Measurements from ENCODE around the gene RGS17. TPM values are rescaled to one million over a fixed set of nuclear protein-coding genes. Genes with fewer than 3 reads are reported as not detected.

RGS17 gene
- total RNA-seq, 2 donors from 2014 or later, result 0.28 TPM; not detected in 1

DNA sequence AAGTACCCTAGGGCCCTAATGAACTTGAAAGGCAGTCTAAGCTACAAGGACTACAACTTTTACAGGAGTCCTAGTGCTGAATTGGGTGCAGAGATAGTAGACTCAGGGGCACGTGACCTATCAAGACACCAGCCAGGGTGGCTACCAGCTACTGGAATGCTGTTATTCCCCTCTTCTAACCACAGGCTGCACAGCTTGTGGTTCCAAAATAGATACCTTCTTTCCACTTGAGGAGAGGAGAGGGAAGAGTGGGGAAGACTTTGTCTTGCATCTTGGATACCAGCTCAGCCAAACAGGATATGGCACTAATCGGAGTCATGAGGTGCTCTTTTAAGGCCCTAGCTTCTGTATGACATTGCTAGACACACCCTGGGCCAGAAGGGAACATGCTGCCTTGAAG is 68.6 kb downstream of the RGS17 start:
- no peak for TF ChIP-seq CTCF (IDR thresholded peaks at IDR 0.05)
- DNase-seq (ENCODE audit: low spot score), result no peak
- Histone ChIP-seq H3K4me3 (no peak overlapping the region), H3K4me1 (no peaks in the 10 kb centered on the region), H3K9me3 (peaks cover 0 to 13% of the 10 kb centered on the region in 2 donors), H3K27ac (no peak overlapping the region), H3K36me3 (no peaks in the 10 kb centered on the region), H3K27me3 (no peaks in the 10 kb centered on the region)

DNA sequence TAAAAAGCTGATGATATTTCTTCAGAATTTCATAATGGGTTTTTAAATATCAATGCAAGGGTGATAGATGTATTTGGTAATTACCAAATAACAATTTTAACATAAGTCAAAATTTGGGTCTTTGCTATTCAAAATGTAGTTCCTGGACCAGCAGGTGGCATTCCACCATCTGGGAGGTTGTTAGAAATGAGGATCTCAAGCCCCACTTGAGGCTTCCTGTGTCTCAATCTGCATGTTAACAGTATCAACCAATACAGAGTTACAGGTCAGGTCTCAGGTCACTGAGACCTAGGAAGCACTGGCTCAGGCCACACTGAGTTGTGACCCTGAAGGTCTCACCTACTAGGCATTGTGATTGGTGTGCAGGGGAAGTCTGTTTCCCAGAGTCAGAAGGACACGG is 71.3 kb downstream of the RGS17 start:
- DNase-seq (ENCODE audit: low spot score), result no peak
- no peaks in the 10 kb centered on the region for H3K36me3 ChIP-seq
- H3K9me3 ChIP-seq, result peaks cover 0 to 13% of the 10 kb centered on the region in 2 donors
- no peak overlapping the region for H3K4me3 ChIP-seq
- H3K27me3 ChIP-seq, result no peaks in the 10 kb centered on the region
- no peaks in the 10 kb centered on the region for H3K4me1 ChIP-seq
- peak in 1 of 2 donors; percentile 10 for TF ChIP-seq CTCF (IDR thresholded peaks at IDR 0.05)
- H3K27ac ChIP-seq, result no peak overlapping the region

DNA sequence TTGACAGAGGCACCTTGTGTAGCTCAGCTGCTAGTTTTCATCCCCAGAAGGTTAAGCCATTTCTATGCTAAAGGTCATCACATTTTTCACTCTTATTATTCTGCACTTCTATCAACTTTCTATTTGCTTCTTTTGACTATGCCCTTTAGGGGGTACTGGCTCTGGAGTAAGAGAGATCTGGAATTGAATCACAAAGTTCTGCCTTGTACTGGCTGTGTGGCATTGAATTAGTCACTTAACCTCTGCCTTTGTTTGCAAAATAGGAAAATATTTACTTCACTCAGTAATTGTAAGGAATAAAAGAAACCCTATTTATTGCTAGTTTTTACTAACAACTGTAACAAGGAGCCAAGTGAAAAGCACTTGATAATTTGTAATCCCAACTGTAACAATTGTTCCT is 71.8 kb downstream of the RGS17 start:
- Histone ChIP-seq H3K4me1 (no peaks in the 10 kb centered on the region), H3K36me3 (no peaks in the 10 kb centered on the region), H3K27me3 (no peaks in the 10 kb centered on the region), H3K27ac (no peak overlapping the region), H3K9me3 (peaks cover 0 to 13% of the 10 kb centered on the region in 2 donors), H3K4me3 (no peak overlapping the region)
- no peak for TF ChIP-seq CTCF (IDR thresholded peaks at IDR 0.05)
- DNase-seq (ENCODE audit: low spot score), result no peak

- H3K4me1 ChIP-seq, result no peaks in the 10 kb centered on the region
- no peaks in the 10 kb centered on the region for H3K27me3 ChIP-seq
- DNase-seq (ENCODE audit: low spot score), result no peak
- no peak for TF ChIP-seq CTCF (IDR thresholded peaks at IDR 0.05)
- no peak overlapping the region for H3K27ac ChIP-seq
- no peak overlapping the region for H3K4me3 ChIP-seq
- H3K36me3 ChIP-seq, result no peaks in the 10 kb centered on the region
- H3K9me3 ChIP-seq, result peaks cover 0 to 12% of the 10 kb centered on the region in 2 donors
Observed at GRCh38 chr6:153058909-153059308, 72.2 kb downstream of the RGS17 start.

DNA sequence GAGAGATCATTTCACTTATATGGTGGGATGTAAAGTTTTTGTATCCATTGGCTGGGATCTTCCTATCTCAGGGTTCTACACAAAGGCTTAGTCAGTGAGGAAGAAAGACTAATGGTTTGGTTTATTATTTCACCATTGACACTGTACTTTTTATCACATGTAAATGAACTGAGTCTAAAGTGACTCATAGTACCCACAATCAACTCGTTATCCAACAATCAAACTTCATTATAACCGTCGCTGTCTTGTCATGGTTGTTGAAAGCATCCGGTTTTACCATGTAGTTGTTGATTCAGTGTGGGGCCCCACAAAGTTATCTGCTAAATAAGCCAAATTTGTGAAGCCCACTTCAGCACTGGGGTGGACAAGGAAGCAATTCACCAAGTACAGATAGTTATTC is 72.8 kb downstream of the RGS17 start:
- H3K27ac ChIP-seq, result no peak overlapping the region
- no peaks in the 10 kb centered on the region for H3K36me3 ChIP-seq
- peaks cover 0 to 5% of the 10 kb centered on the region in 2 donors for H3K9me3 ChIP-seq
- no peaks in the 10 kb centered on the region for H3K27me3 ChIP-seq
- H3K4me1 ChIP-seq, result no peaks in the 10 kb centered on the region
- DNase-seq (ENCODE audit: low spot score), result no peak
- TF ChIP-seq CTCF (IDR thresholded peaks at IDR 0.05), result no peak
- no peak overlapping the region for H3K4me3 ChIP-seq

- no peak overlapping the region for H3K4me3 ChIP-seq
- H3K36me3 ChIP-seq, result no peaks in the 10 kb centered on the region
- no peaks in the 10 kb centered on the region for H3K27me3 ChIP-seq
- no peak for TF ChIP-seq CTCF (IDR thresholded peaks at IDR 0.05)
- no peak for DNase-seq (ENCODE audit: low spot score)
- H3K9me3 ChIP-seq, result no peaks in the 10 kb centered on the region
- H3K27ac ChIP-seq, result no peak overlapping the region
- H3K4me1 ChIP-seq, result no peaks in the 10 kb centered on the region
Observed at GRCh38 chr6:153056308-153056707, 74.8 kb downstream of the RGS17 start.
